HepG2 (cell line): ENCODE measurements around the gene CLDN15. TPM values are rescaled to one million over a fixed set of nuclear protein-coding genes. Genes with fewer than 3 reads are reported as not detected.
"Not testable (repeated sequence)": the region's sequence is repeated elsewhere in the genome, so short reads cannot be mapped to it uniquely, and the experiment has no call there.

Experiments used
- ATAC-seq: fragments of 200-7000 bp; cut with Tn5 transposase; 3 replicates; pipeline ENCODE4 v1.9.1; 2020; ENCODE audit warnings: mild to moderate bottlenecking, moderate library complexity
- BruUV-seq: library from RNA; stranded (reverse); fragments of 400-500 nt; replicated peaks from 2 replicates; lab custom pipeline; 2021; lab: Mats Ljungman, UMichigan
- CTCF ChIA-PET: fragments of 300-600 bp; formaldehyde crosslinking; extraction: SDS; loops from one replicate; lab custom pipeline; 2021; ENCODE audit warnings: low total read pairs, inconsistent platforms, low intra/inter-chr PET ratio; lab: Yijun Ruan, JAX
- POLR2A ChIA-PET: fragments of 350-600 bp; sonication (Branson Sonifier 250); formaldehyde crosslinking; loops from one replicate; lab custom pipeline; 2020; ENCODE audit warnings: antibody characterized with exemption, inconsistent platforms; lab: Yijun Ruan, JAX
- DNase-seq: peaks from one replicate; pipeline ENCODE4 v3.0.0-alpha.2; 2015; ENCODE audit warnings: low spot score
- FAIRE-seq: peaks from 3 replicates; lab custom pipeline; 2011; peaks lifted over from hg19 to GRCh38; lab: Jason Lieb, UNC
- H2AFZ ChIP-seq: one replicate; pipeline ENCODE4 v1.6.1; 2011; ENCODE audit warnings: low read length, inconsistent platforms
- H3K27ac ChIP-seq: fragments of 300-600 bp; 3 replicates; pipeline ENCODE4 v1.8.0; 2011; ENCODE audit warnings: mixed run types, mild to moderate bottlenecking, mixed read lengths, low read length, inconsistent platforms; ENCODE audit not compliant: insufficient read depth; ENCODE audit errors: extremely low read length
- H3K27me3 ChIP-seq, 2 experiments: fragments of 200-600 bp in 1 of 2; 2 replicates in 1 of 2; 3 replicates in 1 of 2; pipeline versions ENCODE4 v1.6.0 to v1.8.0; 2011; ENCODE audit warnings: low read length in 2 of 2, mild to moderate bottlenecking in 2 of 2, moderate library complexity in 2 of 2, inconsistent platforms in 1 of 2; ENCODE audit not compliant: insufficient read depth in 2 of 2, control insufficient read depth in 1 of 2
- H3K36me3 ChIP-seq, 2 experiments: fragments of 200-600 bp in 1 of 2; replicated peaks in 1 of 2; 2 replicates in 1 of 2; 3 replicates in 1 of 2; pipeline versions ENCODE4 v1.5.1 to v1.8.0; 2011; ENCODE audit warnings: low read length in 2 of 2, inconsistent platforms in 1 of 2; ENCODE audit not compliant: insufficient read depth in 2 of 2, control insufficient read depth in 1 of 2
- H3K4me1 ChIP-seq: 2 replicates; pipeline ENCODE4 v1.5.1; 2012; ENCODE audit warnings: low read length, inconsistent platforms; ENCODE audit not compliant: insufficient read depth
- H3K4me2 ChIP-seq: 2 replicates; pipeline ENCODE4 v1.6.0; 2011; ENCODE audit warnings: low read depth, low read length, inconsistent platforms
- H3K4me3 ChIP-seq, 3 experiments: fragments of 200-600 bp in 1 of 3; sonication (generic), shearing (Covaris generic) in 1 of 3; replicated peaks in 1 of 3; 2 replicates each; pipeline ENCODE4 v1.5.1; 2011 to 2016; ENCODE audit warnings: low read length in 3 of 3, inconsistent platforms in 2 of 3, low read depth in 2 of 3, mild to moderate bottlenecking in 2 of 3, control low read depth in 1 of 3, mixed read lengths in 1 of 3; ENCODE audit not compliant: insufficient read depth in 1 of 3
- H3K79me2 ChIP-seq: one replicate; pipeline ENCODE4 v1.6.1; 2011; ENCODE audit warnings: low read length, inconsistent platforms; ENCODE audit not compliant: insufficient read depth
- H3K9ac ChIP-seq: 2 replicates; pipeline ENCODE4 v1.6.0; 2011; ENCODE audit warnings: mild to moderate bottlenecking, low read depth, low read length, inconsistent platforms; ENCODE audit not compliant: insufficient read depth
- H3K9me3 ChIP-seq: 2 replicates; pipeline ENCODE4 v1.5.1; 2012; ENCODE audit warnings: mild to moderate bottlenecking, low read length
- H4K20me1 ChIP-seq: 2 replicates; pipeline ENCODE4 v1.6.0; 2011; ENCODE audit warnings: inconsistent platforms, mild to moderate bottlenecking, low read length, moderate library complexity; ENCODE audit not compliant: insufficient read depth
- HHEX ChIP-seq: IDR thresholded peaks from 2 replicates; pipeline ENCODE4 v1.6.1; 2016; ENCODE audit warnings: control low read depth
- MBNL3 ChIP-seq: fragments of 250-450 bp; sonication (Bioruptor Pico); conservative IDR thresholded peaks from 2 replicates; pipeline ENCODE4 v1.8.0; 2022; ENCODE audit warnings: mild to moderate bottlenecking, inconsistent platforms
- PCBP2 ChIP-seq: fragments of 200-400 bp; formaldehyde crosslinking; optimal IDR thresholded peaks from 2 replicates; pipeline ENCODE3; 2018; ENCODE audit warnings: low read length, low read depth; ENCODE audit not compliant: poor library complexity, severe bottlenecking
- SMC3 ChIP-seq: IDR thresholded peaks from 2 replicates; pipeline ENCODE4 v1.6.1; 2011; ENCODE audit warnings: low read length, improper control_type of control experiment
- TOE1 ChIP-seq: sonication (generic); formaldehyde crosslinking; IDR thresholded peaks from 2 replicates; pipeline ENCODE4 v1.4.0; 2020; ENCODE audit warnings: mild to moderate bottlenecking, missing genetic modification reagents
- WIZ ChIP-seq: sonication (generic); formaldehyde crosslinking; IDR thresholded peaks from 2 replicates; pipeline ENCODE4 v1.5.1; 2020; ENCODE audit warnings: mild to moderate bottlenecking, missing genetic modification reagents
- ZNF382 ChIP-seq: sonication (generic); formaldehyde crosslinking; IDR thresholded peaks from 2 replicates; pipeline ENCODE4 v1.5.0; 2020; ENCODE audit warnings: missing genetic modification reagents, mild to moderate bottlenecking, borderline replicate concordance
- ZNF414 ChIP-seq: sonication (generic); formaldehyde crosslinking; IDR thresholded peaks from 2 replicates; pipeline ENCODE4 v1.5.0; 2020; ENCODE audit warnings: missing genetic modification reagents
- ZNF770 ChIP-seq: sonication (generic); formaldehyde crosslinking; IDR thresholded peaks from 2 replicates; pipeline ENCODE4 v1.5.0; 2020; ENCODE audit warnings: mild to moderate bottlenecking, missing genetic modification reagents
- WGBS: methylation state at CpG from one replicate; pipeline ENCODE4 v1.1.6; 2017; ENCODE audit warnings: low lambda C conversion rate; 5-methylcytosine and 5-hydroxymethylcytosine counted together
- in situ Hi-C: cut with HindIII; loops from 2 replicates; pipeline ENCODE4 v1.10.0; 2017; ENCODE audit warnings: low pct_unique_long_range_greater_than_20kb; ENCODE audit not compliant: extremely low pct_ligation_motif_present
- intact Hi-C: fragments of 100-400 bp; cut with micrococcal nuclease; formaldehyde crosslinking; loops from one replicate; pipeline ENCODE4 v1.10.0; 2022; ENCODE audit not compliant: unreplicated experiment
- polyA plus RNA-seq, 8 experiments: library from polyadenylated mRNA; depleted of rRNA in 3 of 8; stranded (reverse) in 7 of 8; unstranded in 1 of 8; fragments of >200 nt; fragmentation: Illumina TruSeq in 4 of 8; extraction: Trizol in 4 of 8; gene quantifications; 2 replicates each; pipeline versions ENCODE4 v1.2.1 to v1.2.3, GENCODE V29; 2011 to 2016; ENCODE audit warnings: low read depth in 4 of 8, missing spikeins in 1 of 8, mixed read lengths in 1 of 8; ENCODE audit not compliant: insufficient read depth in 1 of 8
- total RNA-seq, 5 experiments: library from RNA; depleted of rRNA; stranded (reverse); fragments of >200 nt; fragmentation: Illumina TruSeq; extraction: Trizol; gene quantifications; 2 replicates each; pipeline ENCODE4 v1.2.3, GENCODE V29; 2016; ENCODE audit warnings: low read depth in 1 of 5

CLDN15 gene
- total and polyA plus RNA-seq, 2 of the 13 experiments (the other 11 are each of a cell fraction or from before 2014, with no cell fraction given) = 7.1 to 17.8 TPM

- in situ Hi-C loops, ATAC-seq, H3K36me3 ChIP-seq, intact Hi-C loops, DNase-seq, H3K27ac ChIP-seq, FAIRE-seq, H4K20me1 ChIP-seq, BruUV-seq, H3K9ac ChIP-seq, H3K9me3 ChIP-seq, CTCF ChIA-PET, H2AFZ ChIP-seq, H3K27me3 ChIP-seq: not testable (repeated sequence)
- Histone ChIP-seq H3K79me2 (peaks cover 12% of the 10 kb centered on the region), H3K4me1 (peaks cover 62% of the 10 kb centered on the region), H3K4me2 (peak overlapping the region; percentile 91), H3K4me3 (peak overlapping the region; percentile 74 to 87 (median 84); a peak in 4 of 6 replicates)
- TF ChIP-seq ZNF770 (CRISPR knock-in tag) (peak; percentile 93), ZNF414 (CRISPR knock-in tag) (0 out of 2 replicates have a peak, but pooled peaks have one; percentile 33)
- POLR2A ChIA-PET = interaction anchor here (0.7 to 11.6 kb wide), 9 partner anchors 8 to 83 kb away, joined by 4 to 202 read pairs (median 15); partner anchors contain the start of genes CLDN15, FIS1, PLOD3 and ZNHIT1
- 89% methylated on average over 5 of the region's 10 CpGs for WGBS
Measured at GRCh38 chr7:101199522-101199921, 38.1 kb downstream of the CLDN15 start.

GRCh38 chr7:101198476-101198875 is 39.1 kb downstream of the CLDN15 start:
- peaks cover under 1 to 2% of the 10 kb centered on the region in 2 experiments; a peak in 2 of 5 replicates for H3K36me3 ChIP-seq
- H3K9me3 ChIP-seq = no peaks in the 10 kb centered on the region
- BruUV-seq = no TSS peak
- no peak for DNase-seq
- no peak overlapping the region for H2AFZ ChIP-seq
- H3K27me3 ChIP-seq = no peaks in the 10 kb centered on the region; a peak in 1 of 5 replicates
- WGBS = 93% methylated on average over 14 of the region's 14 CpGs
- H4K20me1 ChIP-seq = peaks cover 3% of the 10 kb centered on the region; the same call in 1 of the 2 replicates
- no peak for ATAC-seq
- H3K79me2 ChIP-seq = peaks cover 12% of the 10 kb centered on the region
- peaks cover 55% of the 10 kb centered on the region for H3K4me1 ChIP-seq
- H3K27ac ChIP-seq = no peak overlapping the region
- no peak for TF ChIP-seq PCBP2
- TF ChIP-seq MBNL3 (CRISPR knock-in tag) = no peak
- no peak for TF ChIP-seq ZNF382 (CRISPR knock-in tag)
- TF ChIP-seq WIZ (CRISPR knock-in tag) = no peak
- no peak for TF ChIP-seq TOE1
- no peak for TF ChIP-seq HHEX (CRISPR knock-in tag)
- no peak for TF ChIP-seq SMC3
- no peak for FAIRE-seq
- ChIA-PET CTCF (no interaction called here), POLR2A (interaction anchor here (0.7 to 11.6 kb wide), 3 partner anchors 15 to 55 kb away, joined by 3 to 202 read pairs (median 22); partner anchors contain the start of genes PLOD3 and ZNHIT1)
- in situ Hi-C loops (no loop called here), intact Hi-C loops (no loop called here)
- H3K9ac ChIP-seq = no peak overlapping the region
- H3K4me3 ChIP-seq = no peak overlapping the region
- H3K4me2 ChIP-seq = peak overlapping the region; percentile 91; the same call in 1 of the 2 replicates
